Activated CD4-positive, CD25-positive, alpha-beta regulatory T cell (primary cell): ENCODE measurements around the gene WNT5B.
"Not testable (repeated sequence)": the region's sequence is repeated elsewhere in the genome, so short reads cannot be mapped to it uniquely, and the experiment has no call there.

Experiments
- DNase-seq, 4 experiments: peaks; one replicate each; lab custom pipeline; 2025; lab: John Stamatoyannopoulos, UW

WNT5B gene

DNA sequence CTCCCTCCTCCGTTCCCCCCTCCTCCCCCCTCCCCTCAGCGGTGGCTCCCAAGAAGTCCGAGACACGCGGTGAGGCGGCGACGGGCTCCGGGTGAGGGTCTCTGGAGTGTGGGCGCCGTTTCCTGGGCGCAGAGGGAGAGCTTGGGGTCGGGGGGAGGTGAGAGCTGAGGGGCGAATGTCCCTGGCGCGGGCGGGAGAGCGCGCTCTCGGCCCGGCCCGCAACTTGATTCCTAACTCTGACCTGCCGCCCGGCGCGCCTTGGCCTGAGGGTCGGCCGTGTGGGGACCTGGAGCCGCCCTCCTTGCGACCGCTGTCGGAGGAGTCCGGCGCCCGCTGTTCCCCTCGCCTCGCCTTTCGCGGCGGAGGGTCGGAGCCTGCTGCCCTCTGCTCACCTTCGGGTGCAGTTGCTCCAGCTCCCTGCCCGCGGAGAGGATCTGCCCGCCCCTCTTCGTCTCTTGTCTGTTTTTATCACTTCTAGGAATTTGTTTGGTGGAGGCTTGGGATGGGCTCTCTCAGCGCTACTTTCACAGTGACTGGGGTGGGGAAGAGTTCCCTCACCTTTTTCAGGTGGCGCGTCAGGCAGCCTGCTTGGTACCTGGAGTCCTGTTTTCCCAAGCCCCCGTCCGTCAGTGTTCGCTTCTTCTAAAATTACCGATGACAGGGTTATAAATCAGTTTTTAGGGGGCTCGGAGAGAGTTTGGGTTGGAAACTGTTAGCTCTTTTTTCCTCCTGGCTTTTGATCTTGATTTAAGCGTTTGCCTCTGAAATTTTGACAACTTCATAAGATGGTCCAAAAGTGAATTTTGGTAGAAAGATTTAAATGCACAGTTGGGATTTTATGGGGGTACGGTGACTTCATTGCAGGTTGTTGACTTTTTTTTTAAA, 62.3 kb downstream of the WNT5B start:
- peak in 2 of 4 experiments; percentile 24 to 48 for DNase-seq

DNA sequence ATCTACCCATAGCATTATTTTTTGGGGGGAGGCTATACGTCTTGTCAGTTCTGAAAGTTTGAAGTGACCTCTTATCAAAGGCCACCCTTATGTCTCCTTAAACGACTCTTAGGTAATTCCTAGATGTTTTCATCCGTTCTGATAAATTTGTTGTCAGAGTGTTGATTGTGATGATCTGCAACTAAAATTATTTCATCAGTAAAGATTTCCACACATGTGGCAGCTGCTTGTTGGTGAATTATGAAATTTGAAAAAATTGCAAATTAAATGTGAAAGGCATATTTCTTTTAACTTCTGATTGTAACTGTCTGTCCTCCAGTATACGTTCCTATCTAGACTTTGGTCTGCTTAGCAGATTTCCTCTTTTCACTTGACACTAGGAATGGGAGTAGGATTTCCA, 63.2 kb downstream of the WNT5B start:
- DNase-seq, result no peak

GRCh38 chr12:1692895-1693610, 64.0 kb downstream of the WNT5B start:
- DNase-seq, result no peak

- not testable (repeated sequence) for DNase-seq
Measured at GRCh38 chr12:1695097-1695496, 66.1 kb downstream of the WNT5B start.

- DNase-seq, result no peak
Measured at GRCh38 chr12:1695886-1696670, 67.0 kb downstream of the WNT5B start.

- DNase-seq, result no peak
Measured at GRCh38 chr12:1696800-1697199, 67.8 kb downstream of the WNT5B start.
